Measurements from ENCODE around the gene PCDH9.
"Not testable (repeated sequence)": the region's sequence is repeated elsewhere in the genome, so short reads cannot be mapped to it uniquely, and the experiment has no call there.

Gene PCDH9

GRCh38 chr13:67128136-67128535 lies 102.0 kb downstream of the PCDH9 start:
- no peak for DNase-seq (ENCODE audit: low read depth in 3 of 3, low spot score in 1 of 3)

- no peak for DNase-seq (ENCODE audit: low read depth in 3 of 3, low spot score in 1 of 3)
Measured at GRCh38 chr13:67125681-67126080, 104.5 kb downstream of the PCDH9 start.

DNA sequence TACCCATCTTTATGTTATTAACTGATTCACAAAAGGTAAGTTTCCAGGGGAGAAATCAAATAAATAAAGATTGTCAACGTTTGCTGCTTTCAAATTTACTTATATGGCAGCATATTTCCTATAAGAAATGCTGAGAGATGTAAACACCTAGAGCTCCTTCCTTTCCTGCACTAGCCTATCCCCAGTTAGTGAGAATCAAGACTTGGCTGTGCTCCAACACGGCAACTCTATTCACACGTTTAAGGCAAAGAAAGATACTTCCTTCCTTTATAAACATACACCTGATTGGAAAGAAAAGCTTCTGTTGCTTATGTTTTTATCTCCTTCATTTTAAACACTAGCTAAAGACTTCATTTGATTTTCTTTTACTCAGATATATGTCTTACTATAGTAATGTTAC lies 107.0 kb downstream of the PCDH9 start:
- no peak for DNase-seq (ENCODE audit: low read depth in 3 of 3, low spot score in 1 of 3)

- DNase-seq (ENCODE audit: low read depth in 3 of 3, low spot score in 1 of 3), result no peak
Measured at GRCh38 chr13:67122251-67122650, 107.9 kb downstream of the PCDH9 start.

DNA sequence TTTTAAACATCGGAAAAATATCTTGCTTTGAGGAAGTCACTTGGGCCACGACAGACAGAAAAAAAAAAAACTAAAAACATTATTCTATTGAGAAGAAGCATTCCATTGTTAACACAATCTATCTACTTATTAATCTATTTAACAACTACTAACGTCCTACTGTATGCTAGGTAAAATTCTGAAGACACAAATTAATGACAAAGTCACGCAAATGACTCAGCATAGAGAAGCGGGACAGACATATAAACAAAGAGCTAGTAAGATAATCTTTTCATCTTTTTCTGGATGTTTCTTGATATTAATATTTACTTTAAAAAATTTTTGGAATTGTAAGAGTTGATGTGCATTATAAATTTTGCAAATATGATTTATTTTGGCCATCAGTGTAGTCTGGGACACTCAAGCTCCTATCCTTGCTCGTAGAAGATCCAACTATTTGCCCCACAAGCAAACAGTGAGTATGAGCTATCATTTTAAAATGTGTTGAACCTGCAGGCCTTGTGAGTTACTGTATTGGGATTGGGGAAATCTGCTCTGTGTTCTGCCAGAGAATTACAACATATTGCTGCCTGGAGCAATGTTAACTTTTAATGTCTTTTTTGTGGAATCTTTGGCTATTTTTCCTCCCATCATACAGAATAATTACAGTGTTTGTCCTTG lies 109.1 kb downstream of the PCDH9 start:
- DNase-seq (ENCODE audit: low read depth in 3 of 3, low spot score in 1 of 3), result no peak

DNA sequence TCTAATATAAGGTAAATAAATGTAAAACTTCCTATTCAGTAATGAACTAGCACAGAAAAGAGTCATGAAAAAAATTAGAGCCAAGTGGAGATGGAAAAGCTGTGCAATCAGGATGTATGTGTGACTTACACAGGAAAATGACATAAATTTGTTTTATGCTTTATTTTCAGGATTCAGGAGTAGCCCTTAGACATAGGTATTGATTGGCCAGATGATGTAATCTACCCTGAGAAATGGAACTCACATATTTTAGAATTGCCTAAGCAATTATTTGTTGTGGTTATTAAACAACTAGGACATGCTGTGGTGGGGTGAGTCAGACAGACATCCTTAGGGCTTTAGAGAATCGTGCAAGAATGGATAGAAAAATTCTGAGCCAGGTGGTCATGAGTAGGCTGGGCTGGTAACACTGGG lies 110.6 kb downstream of the PCDH9 start:
- DNase-seq (ENCODE audit: low read depth in 3 of 3, low spot score in 1 of 3), result no peak

DNA sequence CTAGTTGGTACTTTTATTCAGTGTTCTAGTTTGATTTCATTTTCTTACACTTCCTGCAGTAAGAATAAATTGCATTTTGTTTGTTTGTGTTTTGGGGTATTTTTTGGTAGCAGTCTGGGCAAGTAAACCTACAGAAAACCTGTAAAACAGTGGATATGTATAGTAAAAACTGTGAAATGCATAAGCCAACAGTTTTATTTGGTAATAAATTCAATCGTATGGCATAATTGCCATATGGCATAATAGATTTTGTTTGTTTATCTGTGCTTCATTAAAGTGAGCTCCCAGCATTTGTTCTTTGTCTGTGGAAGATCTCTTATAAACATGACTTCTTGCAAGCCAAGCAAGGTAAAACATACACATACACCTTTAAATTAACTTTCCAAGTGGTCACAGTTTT lies 111.9 kb downstream of the PCDH9 start:
- DNase-seq (ENCODE audit: low read depth in 3 of 3, low spot score in 1 of 3), result no peak

DNA sequence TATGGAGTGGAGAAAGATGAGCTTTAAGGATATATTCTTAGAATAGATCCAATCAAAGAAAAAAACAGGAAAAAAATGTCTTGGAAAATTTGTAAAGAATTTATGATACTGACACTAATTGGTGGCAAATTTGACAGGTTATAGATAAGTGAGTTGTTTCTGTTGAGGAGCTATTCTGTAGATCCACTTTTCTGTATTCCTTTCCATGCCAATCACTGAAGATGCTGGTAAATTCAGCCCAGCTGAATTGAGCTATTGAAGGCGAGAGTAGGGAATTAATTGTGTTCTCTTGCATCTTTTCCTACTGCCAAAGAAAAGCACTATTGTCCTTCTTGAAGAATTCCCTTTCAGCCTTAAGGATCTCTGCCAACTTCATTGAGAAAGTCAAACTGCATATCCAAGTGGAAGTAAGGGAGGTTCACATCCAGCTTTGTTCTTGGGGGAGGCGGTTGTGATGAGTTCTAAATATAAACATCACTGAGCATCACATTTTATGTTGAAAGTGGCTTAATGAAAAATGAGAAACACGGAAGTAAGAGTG lies 113.1 kb downstream of the PCDH9 start:
- no peak for DNase-seq (ENCODE audit: low read depth in 3 of 3, low spot score in 1 of 3)

- no peak for DNase-seq (ENCODE audit: low read depth in 3 of 3, low spot score in 1 of 3)
Measured at GRCh38 chr13:67107979-67108378, 122.2 kb downstream of the PCDH9 start.

DNA sequence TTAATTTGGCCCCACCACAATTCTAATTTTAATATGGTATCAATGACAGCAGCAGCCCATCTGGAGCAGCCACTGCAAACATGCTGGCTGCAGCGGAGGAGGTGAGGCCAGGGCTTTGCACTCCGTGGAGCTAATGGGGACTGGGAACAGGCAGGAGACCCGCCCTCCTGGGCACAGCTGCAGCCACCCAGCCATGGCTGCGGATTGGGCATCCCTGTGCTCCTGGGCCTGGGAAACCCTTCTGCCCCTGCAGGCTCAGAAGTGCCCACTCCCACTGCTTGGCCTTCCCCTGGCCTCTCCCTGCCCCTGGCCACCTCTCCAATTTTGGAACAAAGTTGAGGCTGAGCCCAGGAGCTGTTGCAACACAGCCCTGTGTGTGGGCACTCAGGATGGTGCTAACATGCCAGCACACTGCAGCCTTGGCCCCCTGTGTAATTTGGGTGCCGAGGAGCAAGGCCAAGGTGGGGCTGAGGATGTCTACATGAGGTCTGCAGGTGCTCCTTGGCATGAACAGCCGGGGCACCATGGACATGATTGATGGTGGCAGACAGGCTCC lies 123.6 kb downstream of the PCDH9 start:
- no peak for DNase-seq (ENCODE audit: low read depth in 3 of 3, low spot score in 1 of 3)

DNA sequence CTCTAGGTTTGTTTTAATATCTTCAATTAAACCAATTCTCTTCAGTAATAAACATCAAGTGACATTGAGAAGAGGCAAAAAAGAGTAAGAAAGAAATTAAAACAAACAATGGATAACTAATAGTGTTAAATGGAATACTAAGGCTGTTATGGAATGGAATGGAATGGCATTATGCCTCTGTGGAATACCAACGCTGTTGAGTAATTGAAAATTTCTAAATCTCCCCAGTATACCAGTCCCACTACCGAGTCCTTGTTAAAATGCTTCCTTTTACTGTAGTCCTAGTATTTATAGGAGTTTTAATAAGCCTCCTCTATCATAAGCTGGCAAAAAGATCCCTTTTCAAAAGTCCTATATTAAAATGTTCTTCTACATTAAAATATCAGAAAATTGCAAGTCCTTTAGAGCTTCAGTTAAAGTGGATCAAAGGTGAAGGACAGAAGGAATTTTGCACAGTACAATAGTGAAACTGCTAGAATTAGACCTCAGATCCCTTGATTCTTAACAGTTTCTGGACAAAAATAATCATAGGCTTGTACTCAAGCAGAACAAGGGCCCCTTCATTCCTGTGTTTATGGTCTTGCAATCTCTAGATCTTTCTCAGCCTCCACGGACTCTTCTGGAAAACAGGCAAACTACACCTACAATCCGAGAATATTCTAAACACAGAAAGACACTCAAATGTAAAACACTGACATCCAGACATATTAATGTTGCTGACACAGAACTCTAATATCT lies 128.2 kb downstream of the PCDH9 start:
- DNase-seq (ENCODE audit: low read depth in 3 of 3, low spot score in 1 of 3), result no peak

GRCh38 chr13:67100730-67101129 lies 129.4 kb downstream of the PCDH9 start:
- no peak for DNase-seq (ENCODE audit: low read depth in 3 of 3, low spot score in 1 of 3)

GRCh38 chr13:67099494-67099893 lies 130.6 kb downstream of the PCDH9 start:
- DNase-seq (ENCODE audit: low read depth in 3 of 3, low spot score in 1 of 3), result no peak

GRCh38 chr13:67097892-67098452 lies 132.2 kb downstream of the PCDH9 start:
- DNase-seq (ENCODE audit: low read depth in 3 of 3, low spot score in 1 of 3), result no peak

DNA sequence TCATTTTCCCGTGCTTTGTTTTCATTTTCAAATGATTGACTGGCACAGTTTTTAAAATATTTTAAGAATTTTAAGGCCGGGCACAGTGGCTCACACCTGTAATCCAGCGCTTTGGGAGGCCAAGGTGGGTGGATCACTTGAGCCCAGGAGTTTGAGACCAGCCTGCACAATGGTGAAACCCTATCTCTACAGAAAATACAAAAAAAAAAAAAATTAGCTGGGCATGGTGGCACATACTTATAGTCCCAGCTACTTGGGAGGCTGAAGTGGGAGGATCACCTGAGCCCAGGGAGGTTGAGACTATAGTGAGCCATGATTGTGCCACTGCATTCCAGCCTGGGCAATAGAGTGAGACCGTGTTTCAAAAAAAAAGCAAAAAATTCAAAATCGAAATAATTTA lies 133.2 kb downstream of the PCDH9 start:
- not testable (repeated sequence) for DNase-seq (ENCODE audit: low read depth in 3 of 3, low spot score in 1 of 3)

DNA sequence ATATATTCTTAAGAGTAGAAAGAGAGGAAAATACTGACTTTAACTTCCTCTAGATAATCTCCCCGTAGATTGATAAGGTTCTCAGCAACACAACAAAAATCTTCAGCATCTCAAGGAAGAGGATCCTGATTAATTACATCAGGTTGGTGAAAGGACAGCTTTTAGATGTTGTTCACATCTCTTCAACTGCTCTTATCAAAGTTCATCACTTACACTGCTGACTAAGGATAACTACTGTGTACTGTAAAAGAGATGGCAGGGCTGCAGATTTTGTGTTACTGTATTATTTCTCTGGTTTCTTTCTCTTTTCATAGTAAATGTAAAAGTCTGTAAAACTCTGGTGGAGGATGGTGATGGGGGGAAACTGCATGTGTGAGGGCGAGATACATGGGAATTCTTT lies 133.7 kb downstream of the PCDH9 start:
- no peak for DNase-seq (ENCODE audit: low read depth in 3 of 3, low spot score in 1 of 3)

- DNase-seq (ENCODE audit: low read depth in 3 of 3, low spot score in 1 of 3), result no peak
Measured at GRCh38 chr13:67095621-67096020, 134.5 kb downstream of the PCDH9 start.

- no peak for DNase-seq (ENCODE audit: low read depth in 3 of 3, low spot score in 1 of 3)
Measured at GRCh38 chr13:67094952-67095351, 135.2 kb downstream of the PCDH9 start.

DNA sequence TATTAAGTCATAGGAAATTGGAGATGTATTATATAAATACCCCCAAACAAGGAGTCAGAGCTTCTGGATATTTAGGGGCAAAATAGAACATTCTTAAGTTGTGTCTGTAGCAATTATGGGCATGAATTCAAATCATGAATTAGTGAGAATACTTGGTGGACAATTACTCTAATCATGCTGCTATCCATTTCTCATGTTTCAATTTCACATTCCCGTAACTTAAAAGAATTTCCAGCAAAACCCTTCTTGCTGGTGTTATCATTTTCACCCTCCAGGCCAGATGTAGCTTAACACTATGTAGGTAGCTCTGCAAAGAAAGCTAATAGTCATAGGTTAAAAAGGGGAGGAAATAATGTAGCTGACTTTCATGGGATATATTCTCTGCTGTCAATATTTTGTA lies 136.1 kb downstream of the PCDH9 start:
- DNase-seq (ENCODE audit: low read depth in 3 of 3, low spot score in 1 of 3), result no peak

DNA sequence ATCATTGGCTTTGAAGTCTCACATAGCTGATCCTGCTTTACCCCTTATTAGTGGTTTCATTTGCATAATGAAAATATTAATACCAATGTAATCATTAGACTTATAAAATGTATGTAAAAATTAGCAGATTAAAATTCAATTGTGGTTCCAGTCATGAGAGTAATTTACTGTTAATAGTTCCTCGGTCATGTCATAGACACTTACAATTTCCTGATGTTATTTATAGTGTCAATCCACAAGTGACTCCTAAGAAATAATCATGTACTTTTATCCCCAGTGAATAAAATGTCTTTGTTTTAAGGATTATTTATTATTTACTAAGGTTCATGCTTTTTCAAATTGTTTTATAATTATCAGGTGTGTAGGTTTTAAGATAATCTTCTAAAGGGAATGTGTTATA lies 138.5 kb downstream of the PCDH9 start:
- DNase-seq (ENCODE audit: low read depth in 3 of 3, low spot score in 1 of 3), result no peak

DNA sequence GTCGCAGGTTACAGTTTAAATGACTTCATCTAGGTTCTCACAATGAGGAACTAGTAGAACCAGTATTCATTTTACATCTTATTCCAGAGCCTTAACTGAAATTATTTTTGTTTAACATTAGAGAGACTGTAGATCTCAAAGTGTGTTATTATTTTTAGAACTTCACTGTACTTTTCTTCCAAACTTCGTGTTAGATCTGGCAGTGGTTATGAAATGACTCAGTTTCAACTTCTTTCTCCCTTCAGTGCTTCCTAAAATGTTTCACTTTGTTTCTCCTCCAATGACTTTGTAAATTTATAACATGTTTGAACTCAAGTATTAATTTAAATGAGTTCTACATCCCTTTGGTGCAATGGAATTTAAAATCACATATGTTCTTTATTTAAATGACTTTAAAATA lies 139.3 kb downstream of the PCDH9 start:
- no peak for DNase-seq (ENCODE audit: low read depth in 3 of 3, low spot score in 1 of 3)

DNA sequence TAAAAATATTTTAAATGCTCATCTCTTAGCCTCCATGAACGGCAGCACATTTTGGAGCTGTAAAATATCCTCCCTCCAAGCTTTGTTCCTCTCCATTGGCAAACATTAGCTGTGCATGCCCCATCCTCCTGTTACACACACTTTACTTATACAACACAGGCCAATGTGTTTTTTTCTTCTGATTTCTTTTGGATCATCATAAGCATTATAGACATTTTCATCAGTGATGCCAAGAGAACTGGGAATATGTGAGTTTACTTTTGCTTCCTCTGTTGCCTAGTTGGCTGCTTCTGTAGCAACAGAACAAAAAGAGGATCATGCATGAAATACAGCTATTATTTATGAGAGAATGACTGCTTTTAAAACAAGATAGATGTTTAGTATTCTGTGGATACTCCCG lies 142.6 kb downstream of the PCDH9 start:
- no peak for DNase-seq (ENCODE audit: low read depth in 3 of 3, low spot score in 1 of 3)

Data from stimulated activated CD4-positive, alpha-beta T cell treated with anti-CD3 and anti-CD28 coated beads, TNF-alpha, amount 100 ng/mL, for 1 hour (primary cell).